Vagina (tissue), 2 donors: ENCODE results near the gene HMCN2. TPM values are rescaled to one million over a fixed set of nuclear protein-coding genes. Genes with fewer than 3 reads are reported as not detected.

Source experiments
- DNase-seq, 2 donors: peaks; one replicate each; pipeline ENCODE4 v3.0.0-alpha.2; 2017; ENCODE audit errors: extremely low spot score in 2 of 2
- H3K27ac ChIP-seq: fragments of 200-600 bp; sonication (generic); one replicate; pipeline ENCODE4 v1.5.1; 2019
- H3K27me3 ChIP-seq: fragments of 200-600 bp; sonication (generic); one replicate; pipeline ENCODE4 v1.5.1; 2019
- H3K36me3 ChIP-seq, 2 donors: fragments of 200-600 bp; sonication (generic); one replicate each; pipeline ENCODE4 v1.5.1; 2017 to 2019
- H3K4me1 ChIP-seq: fragments of 200-600 bp; sonication (generic); one replicate; pipeline ENCODE4 v1.5.1; 2019
- H3K4me3 ChIP-seq, 2 donors: fragments of 200-600 bp; sonication (generic); 1 replicate in 1 of 2; 2 replicates in 1 of 2; pipeline ENCODE4 v1.5.1; 2016 to 2019
- H3K9me3 ChIP-seq: fragments of 200-600 bp; sonication (generic); one replicate; pipeline ENCODE4 v1.5.1; 2019
- CTCF ChIP-seq, 3 experiments: fragments of 450-650 bp in 2 of 3; fragments of 200-600 bp in 1 of 3; sonication (generic) in 1 of 3; IDR thresholded peaks; one replicate each; pipeline ENCODE4 v1.5.1; 2017 to 2019; ENCODE audit warnings: antibody characterized with exemption in 3 of 3, mild to moderate bottlenecking in 2 of 3, moderate library complexity in 2 of 3
- POLR2A ChIP-seq, 2 donors: fragments of 450-650 bp; IDR thresholded peaks; one replicate each; pipeline ENCODE4 v1.6.1; 2017; ENCODE audit warnings: antibody characterized with exemption in 2 of 2, mild to moderate bottlenecking in 2 of 2, moderate library complexity in 2 of 2
- POLR2AphosphoS5 ChIP-seq, 2 donors: sonication (generic); formaldehyde crosslinking; IDR thresholded peaks; one replicate each; pipeline ENCODE4 v1.9.0; 2017; ENCODE audit warnings: antibody characterized with exemption in 2 of 2, mild to moderate bottlenecking in 2 of 2, low read depth in 1 of 2; ENCODE audit not compliant: insufficient read depth in 1 of 2
- intact Hi-C: fragments of 100-400 bp; cut with DNase I; formaldehyde crosslinking; loops from one replicate; pipeline ENCODE4 v1.15.1; 2023
- total RNA-seq: library from RNA; depleted of rRNA; stranded (reverse); fragments of >200 nt; gene quantifications from one replicate; pipeline ENCODE4 v1.2.3, GENCODE V29; 2016

Gene HMCN2
- total RNA-seq, 1 donor from 2014 or later, result 5.2 TPM

DNA sequence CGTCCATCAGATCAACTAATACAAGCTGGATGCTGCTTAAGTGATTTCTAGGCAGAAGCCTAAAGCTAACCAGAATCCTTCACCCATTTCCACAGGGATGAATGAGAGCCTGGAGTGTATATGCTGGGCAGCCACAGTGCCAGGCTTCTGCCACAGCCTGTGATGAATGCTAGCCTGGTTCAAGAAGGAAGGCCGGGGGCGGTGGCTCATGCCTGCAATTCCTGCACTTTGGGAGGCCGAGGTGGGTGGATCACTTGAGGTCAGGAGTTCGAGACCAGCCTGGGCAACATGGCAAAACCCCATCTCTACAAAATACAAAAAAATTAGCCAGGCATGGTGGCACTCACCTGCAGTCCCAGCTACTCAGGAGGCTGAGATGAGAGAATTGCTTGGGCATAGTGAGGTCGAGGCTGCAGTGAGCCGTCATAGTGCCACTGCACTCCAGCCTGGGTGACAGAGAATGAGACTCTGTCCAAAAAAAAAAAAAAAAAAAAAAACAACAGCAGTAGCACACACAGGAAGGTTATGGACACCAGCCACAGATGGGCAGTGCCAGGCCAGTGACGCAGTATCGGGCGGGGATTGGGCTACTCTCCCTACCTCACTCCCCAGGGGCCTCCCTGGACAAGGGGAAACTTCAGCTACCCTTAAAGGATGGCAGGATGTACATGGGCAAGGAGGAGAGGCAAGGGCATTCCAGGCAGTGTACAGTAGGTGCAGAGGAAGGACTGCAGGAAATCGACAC is 23.1 kb upstream of the HMCN2 start:
- no peak for DNase-seq
- H3K36me3 ChIP-seq, result no peaks in the 10 kb centered on the region
- intact Hi-C loops, result no loop called here
- no peaks in the 10 kb centered on the region for H3K9me3 ChIP-seq
- H3K4me1 ChIP-seq, result peaks cover 19% of the 10 kb centered on the region
- H3K27me3 ChIP-seq, result no peaks in the 10 kb centered on the region
- no peak overlapping the region for H3K27ac ChIP-seq
- TF ChIP-seq POLR2A (IDR thresholded peaks at IDR 0.05) (no peak), CTCF (IDR thresholded peaks at IDR 0.05) (no peak), POLR2AphosphoS5 (IDR thresholded peaks at IDR 0.05; ENCODE audit: insufficient read depth in 1 of 2, low read depth in 1 of 2) (no peak)
- H3K4me3 ChIP-seq, result peak overlapping the region in 1 of 2 donors; percentile 15

GRCh38 chr9:130243015-130243881 is 22.3 kb upstream of the HMCN2 start:
- H3K36me3 ChIP-seq, result no peaks in the 10 kb centered on the region
- H3K9me3 ChIP-seq, result no peaks in the 10 kb centered on the region
- TF ChIP-seq POLR2A (IDR thresholded peaks at IDR 0.05) (no peak), POLR2AphosphoS5 (IDR thresholded peaks at IDR 0.05; ENCODE audit: insufficient read depth in 1 of 2, low read depth in 1 of 2) (no peak), CTCF (IDR thresholded peaks at IDR 0.05) (peak; percentile 83 to 95 (median 83))
- peak overlapping the region in 1 of 2 donors; percentile 15 for H3K4me3 ChIP-seq
- intact Hi-C loops, result no loop called here
- no peak for DNase-seq
- H3K27me3 ChIP-seq, result no peaks in the 10 kb centered on the region
- no peak overlapping the region for H3K27ac ChIP-seq
- H3K4me1 ChIP-seq, result peaks cover 14% of the 10 kb centered on the region

GRCh38 chr9:130243882-130244170 is 21.7 kb upstream of the HMCN2 start:
- Histone ChIP-seq H3K9me3 (no peaks in the 10 kb centered on the region), H3K36me3 (no peaks in the 10 kb centered on the region), H3K27ac (no peak overlapping the region), H3K27me3 (no peaks in the 10 kb centered on the region), H3K4me1 (peaks cover 14% of the 10 kb centered on the region), H3K4me3 (no peak overlapping the region)
- intact Hi-C loops, result no loop called here
- DNase-seq, result no peak
- TF ChIP-seq POLR2A (IDR thresholded peaks at IDR 0.05), result no peak

DNA sequence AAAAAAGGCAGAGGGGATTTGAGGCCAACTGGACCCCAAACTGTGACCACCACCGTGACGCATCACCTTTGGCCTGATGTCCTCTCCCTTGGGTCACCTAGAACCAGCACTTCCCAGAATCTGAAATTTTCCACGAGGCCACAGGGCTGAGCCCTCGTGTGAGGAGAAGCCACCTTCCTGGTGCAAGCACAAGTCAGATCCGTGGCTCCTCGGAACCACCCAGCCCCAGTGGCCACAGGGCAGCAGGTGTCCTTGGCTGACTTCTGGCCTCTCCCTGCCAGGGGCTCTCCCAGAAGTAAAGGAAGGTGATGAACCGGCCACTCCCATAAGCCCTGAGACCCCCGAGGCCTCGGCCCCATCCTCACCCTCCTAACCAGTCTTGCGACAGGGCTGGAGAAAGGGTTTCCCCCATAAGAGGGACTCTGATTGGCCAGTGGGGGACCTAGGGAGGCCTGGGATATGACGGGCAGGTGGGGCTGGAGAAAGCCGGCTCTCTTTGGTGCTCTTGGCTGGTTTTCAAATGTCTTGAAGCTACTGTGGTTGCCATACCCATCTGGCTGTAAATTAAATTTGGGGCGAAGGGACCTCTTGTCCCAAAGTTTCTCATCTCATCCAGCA is 20.9 kb upstream of the HMCN2 start:
- no peak for TF ChIP-seq CTCF (IDR thresholded peaks at IDR 0.05)
- TF ChIP-seq POLR2A (IDR thresholded peaks at IDR 0.05), result no peak
- TF ChIP-seq POLR2AphosphoS5 (IDR thresholded peaks at IDR 0.05; ENCODE audit: insufficient read depth in 1 of 2, low read depth in 1 of 2), result no peak
- Histone ChIP-seq H3K27me3 (no peaks in the 10 kb centered on the region), H3K4me3 (no peak overlapping the region), H3K36me3 (no peaks in the 10 kb centered on the region), H3K4me1 (peaks cover 14% of the 10 kb centered on the region), H3K9me3 (no peaks in the 10 kb centered on the region), H3K27ac (no peak overlapping the region)
- no peak for DNase-seq
- intact Hi-C loops, result no loop called here

DNA sequence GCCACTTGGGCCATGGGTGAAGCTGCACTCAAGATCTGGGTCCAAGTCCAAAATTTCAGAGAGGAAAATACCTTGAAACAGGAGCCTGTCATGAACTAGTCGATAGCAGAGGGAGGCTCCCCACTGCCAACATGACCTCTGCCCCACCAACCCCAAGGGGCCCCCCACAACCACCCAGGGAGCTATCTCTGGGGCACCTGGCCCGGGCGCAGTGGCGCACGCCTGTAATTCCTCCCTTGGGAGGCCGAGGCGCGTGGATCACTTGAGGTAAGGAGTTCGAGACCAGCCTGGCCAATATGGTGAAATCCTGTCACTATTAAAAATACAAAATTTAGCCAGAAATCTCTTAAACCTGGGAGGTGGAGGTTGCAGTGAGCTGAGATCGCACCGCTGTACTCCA is 20.1 kb upstream of the HMCN2 start:
- Histone ChIP-seq H3K4me1 (peaks cover 14% of the 10 kb centered on the region), H3K27me3 (no peaks in the 10 kb centered on the region), H3K4me3 (no peak overlapping the region), H3K27ac (no peak overlapping the region), H3K9me3 (no peaks in the 10 kb centered on the region), H3K36me3 (no peaks in the 10 kb centered on the region)
- no peak for DNase-seq
- no peak for TF ChIP-seq POLR2A (IDR thresholded peaks at IDR 0.05)
- no peak for TF ChIP-seq CTCF (IDR thresholded peaks at IDR 0.05)
- TF ChIP-seq POLR2AphosphoS5 (IDR thresholded peaks at IDR 0.05; ENCODE audit: insufficient read depth in 1 of 2, low read depth in 1 of 2), result no peak
- intact Hi-C loops, result no loop called here
